SH-SY5Y (cell line): ENCODE data around the gene MOV10L1.

Experiments used
- GATA2 ChIP-seq: IDR thresholded peaks from 2 replicates; pipeline ENCODE4 v1.6.1; 2011; ENCODE audit warnings: mild to moderate bottlenecking, low read depth, low read length
- GATA3 ChIP-seq: IDR thresholded peaks from 2 replicates; pipeline ENCODE4 v1.6.1; 2011; ENCODE audit warnings: low read depth, mild to moderate bottlenecking, low read length, moderate library complexity

The MOV10L1 gene

GRCh38 chr22:50098052-50098451 is 8.2 kb downstream of the MOV10L1 start:
- TF ChIP-seq GATA3 (no peak), GATA2 (no peak)

- TF ChIP-seq GATA3 (no peak), GATA2 (no peak)
Observed at GRCh38 chr22:50101870-50102565, 12.2 kb downstream of the MOV10L1 start.

DNA sequence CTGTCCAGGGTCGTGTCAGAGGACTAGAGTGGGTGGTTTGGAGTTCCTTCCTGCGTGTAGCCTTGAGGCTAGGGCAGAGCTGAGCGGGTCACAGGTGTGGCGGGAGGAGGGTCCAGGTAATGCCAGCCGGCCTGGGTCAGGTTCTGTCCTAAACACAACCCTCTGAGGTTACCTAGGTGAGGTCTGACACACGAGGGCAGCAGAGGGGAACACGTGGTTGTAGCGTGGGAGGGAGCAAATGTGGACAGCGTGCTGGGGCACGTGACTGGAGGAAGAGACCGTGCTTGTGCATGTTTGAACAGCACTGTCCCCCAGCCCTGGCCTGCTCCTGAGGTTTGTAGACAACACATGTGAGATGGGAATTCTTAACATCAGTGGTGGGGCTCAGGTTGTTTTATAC is 13.1 kb downstream of the MOV10L1 start:
- TF ChIP-seq GATA2: no peak
- TF ChIP-seq GATA3: no peak

- TF ChIP-seq GATA3: no peak
- no peak for TF ChIP-seq GATA2
Observed at GRCh38 chr22:50104141-50104544, 14.3 kb downstream of the MOV10L1 start.

DNA sequence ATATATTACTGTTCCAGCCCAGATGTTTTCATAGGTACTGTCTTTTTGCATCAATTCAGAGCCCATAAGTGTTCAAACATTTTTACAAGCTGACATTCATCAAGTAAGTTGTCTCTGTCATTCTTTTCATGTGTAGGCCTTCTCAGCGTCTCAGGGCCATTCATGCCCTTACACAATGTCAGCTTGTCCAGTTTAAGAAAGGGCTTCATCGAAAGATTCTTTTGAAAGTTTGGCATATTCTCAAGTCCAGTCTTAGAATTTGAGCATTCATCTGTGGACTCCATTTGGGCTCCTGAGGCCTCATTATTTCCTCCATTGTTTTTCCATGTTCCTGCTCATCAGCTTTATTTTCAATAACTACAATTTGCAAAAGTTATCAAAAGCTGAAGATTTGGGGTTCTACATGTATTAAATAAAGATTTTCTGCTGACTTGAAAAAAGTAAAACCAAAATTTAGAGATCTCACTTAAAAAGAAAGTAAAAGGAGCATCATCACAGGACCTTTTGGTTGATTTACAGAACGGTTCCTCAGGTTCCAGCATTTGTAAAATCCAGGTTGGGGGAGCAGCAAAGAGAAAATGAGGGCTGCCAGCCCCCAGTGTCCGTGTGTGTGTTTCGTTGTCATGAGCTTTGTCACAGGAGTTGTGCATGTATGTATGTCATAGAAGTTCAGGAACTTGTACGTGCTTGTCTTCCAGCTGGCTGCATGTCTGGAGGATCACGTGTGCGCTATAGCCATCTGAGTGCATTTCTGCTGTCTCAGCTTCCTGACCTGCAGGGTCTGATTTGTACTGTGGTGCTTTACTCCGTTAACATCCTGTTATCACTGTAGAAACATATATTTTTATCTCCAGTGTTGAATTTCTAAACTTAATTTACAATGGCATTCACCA is 15.6 kb downstream of the MOV10L1 start:
- TF ChIP-seq GATA3: no peak
- no peak for TF ChIP-seq GATA2

GRCh38 chr22:50107529-50107928 is 17.7 kb downstream of the MOV10L1 start:
- TF ChIP-seq GATA3 (no peak), GATA2 (no peak)

- no peak for TF ChIP-seq GATA2
- no peak for TF ChIP-seq GATA3
Observed at GRCh38 chr22:50111056-50111455, 21.2 kb downstream of the MOV10L1 start.

- TF ChIP-seq GATA3 (no peak), GATA2 (no peak)
Observed at GRCh38 chr22:50112151-50113118, 22.6 kb downstream of the MOV10L1 start.

DNA sequence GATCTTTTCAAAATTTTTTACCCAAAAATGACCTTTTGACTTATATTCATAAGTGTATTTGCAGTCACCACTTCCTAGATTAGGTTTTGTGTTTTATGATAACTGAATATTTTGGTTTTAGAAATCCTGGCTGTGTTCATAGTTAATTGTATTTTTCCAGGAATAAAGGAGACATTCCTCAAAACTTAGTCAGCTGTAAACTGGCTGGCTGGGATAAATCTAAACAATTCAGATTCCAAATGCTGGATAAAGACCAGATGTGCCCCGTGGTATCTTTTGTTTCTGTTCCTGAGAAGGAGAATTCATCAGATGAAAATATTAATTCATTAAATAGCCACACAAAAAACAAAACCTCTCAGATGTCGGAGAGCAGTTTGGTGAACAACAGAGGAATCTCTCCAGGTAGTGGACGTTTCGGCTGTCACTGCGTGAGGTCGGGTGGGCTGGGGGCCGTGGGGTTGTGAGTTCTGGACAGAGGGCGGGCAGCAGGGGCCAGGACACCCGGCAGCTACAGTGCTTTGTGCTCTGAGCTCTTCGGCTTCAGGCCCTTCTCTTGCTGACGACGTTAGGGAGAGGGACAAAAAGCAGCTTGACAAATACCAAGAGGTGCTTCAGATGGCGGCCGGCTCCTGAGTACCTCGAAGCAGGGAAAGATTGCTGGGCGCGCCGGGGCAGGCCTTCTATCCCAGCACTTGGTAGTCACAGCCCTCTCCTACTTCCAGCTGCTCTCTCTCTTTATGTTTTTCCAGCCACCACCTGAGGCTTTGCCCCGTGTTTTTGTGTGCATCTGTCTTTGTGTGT is 24.6 kb downstream of the MOV10L1 start:
- TF ChIP-seq GATA2 (no peak), GATA3 (no peak)

DNA sequence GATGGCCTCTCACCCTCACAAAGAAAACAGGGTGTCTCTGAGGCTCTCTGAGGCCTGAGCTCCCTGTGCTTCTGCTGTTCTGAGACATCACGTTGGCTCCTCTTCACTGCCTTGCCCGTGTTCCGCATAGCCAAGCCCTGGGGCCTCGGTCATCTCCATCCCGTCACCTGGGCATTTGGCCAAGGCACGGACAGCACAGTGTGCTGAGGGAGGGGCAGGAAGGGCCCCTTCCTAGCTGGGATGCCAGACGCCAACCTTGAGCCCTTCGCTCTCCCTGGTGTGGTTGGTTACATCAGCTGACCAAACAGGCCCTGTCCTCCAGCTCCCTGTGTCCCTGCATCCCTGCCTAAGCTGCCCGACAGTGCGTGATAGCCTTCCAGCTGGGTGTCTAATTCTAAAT is 25.9 kb downstream of the MOV10L1 start:
- TF ChIP-seq GATA2 (no peak), GATA3 (no peak)

DNA sequence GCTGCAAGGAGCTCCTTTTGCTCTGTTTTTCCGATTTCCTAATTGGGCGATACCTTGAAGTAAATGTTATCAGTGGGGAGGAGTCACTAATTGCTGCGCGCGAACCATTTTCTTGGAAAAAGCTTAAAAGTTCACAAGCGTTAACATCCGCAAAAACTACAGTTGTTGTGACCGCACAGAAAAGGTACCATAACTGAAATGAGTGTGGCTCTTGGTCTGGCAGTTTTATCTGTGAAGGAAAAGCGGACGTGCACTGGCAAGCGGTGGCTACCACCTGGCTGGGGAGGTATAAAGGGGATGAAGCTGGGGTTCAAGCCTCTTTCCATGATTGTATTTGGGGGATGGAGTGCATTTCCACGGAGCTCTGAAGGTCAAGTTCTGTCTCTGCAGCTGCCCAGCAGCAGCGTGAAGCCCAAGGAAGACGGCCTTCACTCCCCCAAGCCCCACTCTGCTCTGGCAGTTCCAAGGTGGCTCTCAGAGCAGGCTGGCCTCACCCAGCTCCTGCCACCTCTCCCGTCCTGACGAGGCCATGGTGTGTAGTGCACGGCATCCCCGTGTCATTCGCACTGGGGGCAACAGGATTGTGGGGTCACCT is 27.5 kb downstream of the MOV10L1 start:
- TF ChIP-seq GATA2: no peak
- TF ChIP-seq GATA3: no peak

DNA sequence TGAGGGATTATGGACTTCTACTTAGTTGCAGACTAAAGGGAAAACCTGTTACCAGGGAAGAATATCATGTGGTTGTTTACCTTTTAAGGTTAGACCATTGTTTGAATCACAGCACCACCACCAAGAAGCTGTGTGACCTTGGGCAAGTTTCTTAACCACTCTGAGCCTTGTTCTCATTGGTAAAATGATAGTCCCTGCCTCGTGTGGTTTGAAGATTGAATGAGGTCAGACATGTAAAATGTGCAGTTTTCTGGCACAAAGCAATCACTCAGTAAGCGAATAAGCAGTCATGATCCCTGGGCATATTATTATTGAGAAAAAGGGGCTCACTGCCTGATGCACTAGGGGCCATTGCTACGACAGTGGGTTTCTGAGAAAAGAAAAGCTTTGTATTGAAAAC is 28.3 kb downstream of the MOV10L1 start:
- no peak for TF ChIP-seq GATA2
- TF ChIP-seq GATA3: no peak

DNA sequence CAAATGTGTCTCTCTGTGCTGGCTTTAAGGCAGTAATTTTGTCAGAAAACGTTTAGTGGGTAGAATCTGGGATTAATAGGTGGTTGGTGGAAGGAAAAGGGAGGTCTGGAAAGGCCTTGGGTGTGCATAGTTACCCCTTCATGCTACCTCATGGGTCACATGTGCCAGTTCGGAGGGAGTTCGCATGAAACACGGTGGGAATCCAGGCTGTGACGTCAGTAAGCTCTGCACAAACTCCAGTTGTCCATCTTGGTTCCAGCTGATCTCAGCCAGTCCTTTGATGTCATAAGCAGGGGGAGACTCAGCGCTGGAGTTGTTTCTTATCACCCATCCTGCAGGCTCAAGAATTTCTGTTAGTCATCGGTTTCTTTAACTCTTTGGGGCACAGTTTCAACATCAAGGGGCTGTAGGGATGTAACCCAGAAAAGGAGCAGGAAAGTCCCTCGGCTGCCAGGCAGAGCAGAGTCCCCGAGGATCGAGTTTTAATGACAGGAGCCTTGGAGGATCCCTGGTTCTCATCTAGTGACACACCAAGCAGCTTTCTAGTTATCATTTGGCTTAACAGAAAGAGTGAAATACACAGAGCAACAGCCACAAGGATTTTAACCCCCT is 28.9 kb downstream of the MOV10L1 start:
- no peak for TF ChIP-seq GATA2
